ENCODE results near the gene XRCC1. TPM values are rescaled to one million over a fixed set of nuclear protein-coding genes. Genes with fewer than 3 reads are reported as not detected.
A peak's percentile ranks its signal among the peaks of the same experiment; 100 is the strongest.

The XRCC1 gene
- total and polyA plus RNA-seq, 2 experiments from 2014 or later: 26.7 to 28.0 TPM

DNA sequence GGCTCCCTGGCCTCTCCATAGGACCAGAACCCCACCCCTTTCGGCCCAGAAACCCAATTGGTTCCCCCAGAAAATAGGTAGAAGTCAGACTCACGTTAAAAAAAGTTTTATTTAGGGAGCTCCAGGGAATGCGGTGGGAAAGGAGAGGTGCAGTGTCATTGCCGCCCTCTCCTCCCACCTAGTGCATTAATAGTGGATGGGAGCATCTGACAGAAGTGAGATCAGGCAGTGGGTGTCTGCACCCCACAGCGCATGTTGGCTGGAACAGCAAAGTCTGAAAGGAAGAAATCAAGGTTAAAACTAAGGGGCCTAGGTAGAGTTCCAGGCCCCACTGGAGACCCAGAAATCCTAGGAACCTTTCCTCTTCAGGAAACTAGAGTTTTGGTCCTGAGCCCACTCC, 68.7 kb downstream of the XRCC1 start:
- TF ChIP-seq EZH2phosphoT487 (IDR thresholded peaks at IDR 0.05; ENCODE audit: insufficient read depth, low read depth) (no peak), EZH2 (IDR thresholded peaks at IDR 0.05; ENCODE audit: insufficient read depth, poor library complexity, severe bottlenecking) (no peak)
- Histone ChIP-seq H3K9me3 (ENCODE audit: low read depth) (no peaks in the 10 kb centered on the region), H3K27me3 (replicated peaks; ENCODE audit: insufficient read depth) (no peaks in the 10 kb centered on the region), H3K79me2 (ENCODE audit: insufficient read depth) (no peaks in the 10 kb centered on the region), H4K20me1 (ENCODE audit: insufficient read depth) (no peaks in the 10 kb centered on the region), H3K4me3 (no peak overlapping the region), H3F3A (ENCODE audit: insufficient read depth) (peaks cover 22% of the 10 kb centered on the region), H3K36me3 (ENCODE audit: low read depth) (peaks cover 28% of the 10 kb centered on the region; the same call in 1 of the 2 replicates), H3K9ac (no peak overlapping the region), H2AFZ (no peak overlapping the region), H3K9me2 (ENCODE audit: insufficient read depth) (no peaks in the 10 kb centered on the region), H3K4me1 (ENCODE audit: insufficient read depth) (no peaks in the 10 kb centered on the region), H3K4me2 (ENCODE audit: unreplicated experiment) (no peak overlapping the region), H3K27ac (no peak overlapping the region)
- WGBS, 2 experiments (ENCODE audit: low coverage in 1 of 2, low lambda C conversion rate in 2 of 2, missing lambda C conversion rate in 2 of 2): 75 to 88% methylated on average over 5 of the region's 5 CpGs
- in situ Hi-C loops (cut with MboI): no loop called here
- no peak for DNase-seq

DNA sequence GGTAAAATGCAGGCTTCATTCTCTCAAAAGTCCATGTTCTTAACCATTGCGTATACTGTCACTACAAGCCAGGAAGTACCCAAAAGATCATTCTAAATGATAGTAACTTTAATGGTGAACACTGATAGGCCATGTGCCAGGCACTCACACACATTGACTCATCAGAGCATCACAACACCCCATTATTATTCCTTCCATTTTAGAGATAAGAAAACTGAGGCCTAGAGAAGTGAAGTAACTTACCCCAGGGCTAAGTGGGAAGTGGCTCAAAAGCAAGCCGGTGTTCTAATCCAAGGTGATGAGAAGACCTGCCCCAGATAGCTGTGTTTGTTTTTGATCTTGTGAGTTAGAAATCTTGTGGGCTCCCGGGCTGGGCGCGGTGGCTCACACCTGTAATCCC, 69.4 kb downstream of the XRCC1 start:
- no peaks in the 10 kb centered on the region for H3K79me2 ChIP-seq (ENCODE audit: insufficient read depth)
- in situ Hi-C loops (cut with MboI): no loop called here
- H3F3A ChIP-seq (ENCODE audit: insufficient read depth): peaks cover 22% of the 10 kb centered on the region
- H3K9ac ChIP-seq: no peak overlapping the region
- H3K4me1 ChIP-seq (ENCODE audit: insufficient read depth): no peaks in the 10 kb centered on the region
- no peak overlapping the region for H3K27ac ChIP-seq
- no peak overlapping the region for H2AFZ ChIP-seq
- no peaks in the 10 kb centered on the region for H3K9me3 ChIP-seq (ENCODE audit: low read depth)
- H3K36me3 ChIP-seq (ENCODE audit: low read depth): peaks cover 24% of the 10 kb centered on the region; the same call in 1 of the 2 replicates
- H3K4me3 ChIP-seq: no peak overlapping the region
- WGBS, 2 experiments (ENCODE audit: low coverage in 1 of 2, low lambda C conversion rate in 2 of 2, missing lambda C conversion rate in 2 of 2): 98% methylated on average over 5 of the region's 5 CpGs
- H3K4me2 ChIP-seq (ENCODE audit: unreplicated experiment): no peak overlapping the region
- no peaks in the 10 kb centered on the region for H3K27me3 ChIP-seq (replicated peaks; ENCODE audit: insufficient read depth)
- no peaks in the 10 kb centered on the region for H4K20me1 ChIP-seq (ENCODE audit: insufficient read depth)
- no peak for DNase-seq
- no peaks in the 10 kb centered on the region for H3K9me2 ChIP-seq (ENCODE audit: insufficient read depth)
- TF ChIP-seq EZH2 (IDR thresholded peaks at IDR 0.05; ENCODE audit: insufficient read depth, poor library complexity, severe bottlenecking): no peak
- TF ChIP-seq EZH2phosphoT487 (IDR thresholded peaks at IDR 0.05; ENCODE audit: insufficient read depth, low read depth): no peak

DNA sequence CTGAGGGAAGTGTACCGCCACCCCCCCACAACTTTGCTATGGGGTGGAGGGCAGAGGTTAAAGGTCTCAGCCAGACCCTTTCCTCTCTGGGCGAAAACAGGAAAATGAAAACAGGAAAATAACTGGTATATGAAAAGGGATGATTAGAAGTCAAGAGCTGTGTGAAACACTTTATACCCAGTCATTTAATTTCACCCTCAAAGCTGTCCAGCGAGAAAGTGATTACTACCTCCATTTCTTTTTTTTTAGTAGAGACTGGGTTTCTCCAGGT, 70.2 kb downstream of the XRCC1 start:
- Histone ChIP-seq H4K20me1 (ENCODE audit: insufficient read depth) (no peaks in the 10 kb centered on the region), H3K4me1 (ENCODE audit: insufficient read depth) (no peaks in the 10 kb centered on the region), H3K4me3 (peak overlapping the region; percentile 73; the same call in 1 of the 2 replicates), H3K9me2 (ENCODE audit: insufficient read depth) (no peaks in the 10 kb centered on the region), H3F3A (ENCODE audit: insufficient read depth) (peaks cover 22% of the 10 kb centered on the region), H3K27ac (no peak overlapping the region), H3K9ac (no peak overlapping the region), H3K79me2 (ENCODE audit: insufficient read depth) (no peaks in the 10 kb centered on the region), H3K36me3 (ENCODE audit: low read depth) (peaks cover 18% of the 10 kb centered on the region; the same call in 1 of the 2 replicates), H2AFZ (no peak overlapping the region; the same call in 1 of the 2 replicates), H3K4me2 (ENCODE audit: unreplicated experiment) (peak overlapping the region; percentile 80), H3K27me3 (replicated peaks; ENCODE audit: insufficient read depth) (no peaks in the 10 kb centered on the region), H3K9me3 (ENCODE audit: low read depth) (no peaks in the 10 kb centered on the region)
- no peak for DNase-seq
- WGBS, 2 experiments (ENCODE audit: low coverage in 1 of 2, low lambda C conversion rate in 2 of 2, missing lambda C conversion rate in 2 of 2): 89 to 96% methylated on average over 3 of the region's 3 CpGs
- in situ Hi-C loops (cut with MboI): no loop called here
- TF ChIP-seq EZH2 (IDR thresholded peaks at IDR 0.05; ENCODE audit: insufficient read depth, poor library complexity, severe bottlenecking) (no peak), EZH2phosphoT487 (IDR thresholded peaks at IDR 0.05; ENCODE audit: insufficient read depth, low read depth) (no peak)

DNA sequence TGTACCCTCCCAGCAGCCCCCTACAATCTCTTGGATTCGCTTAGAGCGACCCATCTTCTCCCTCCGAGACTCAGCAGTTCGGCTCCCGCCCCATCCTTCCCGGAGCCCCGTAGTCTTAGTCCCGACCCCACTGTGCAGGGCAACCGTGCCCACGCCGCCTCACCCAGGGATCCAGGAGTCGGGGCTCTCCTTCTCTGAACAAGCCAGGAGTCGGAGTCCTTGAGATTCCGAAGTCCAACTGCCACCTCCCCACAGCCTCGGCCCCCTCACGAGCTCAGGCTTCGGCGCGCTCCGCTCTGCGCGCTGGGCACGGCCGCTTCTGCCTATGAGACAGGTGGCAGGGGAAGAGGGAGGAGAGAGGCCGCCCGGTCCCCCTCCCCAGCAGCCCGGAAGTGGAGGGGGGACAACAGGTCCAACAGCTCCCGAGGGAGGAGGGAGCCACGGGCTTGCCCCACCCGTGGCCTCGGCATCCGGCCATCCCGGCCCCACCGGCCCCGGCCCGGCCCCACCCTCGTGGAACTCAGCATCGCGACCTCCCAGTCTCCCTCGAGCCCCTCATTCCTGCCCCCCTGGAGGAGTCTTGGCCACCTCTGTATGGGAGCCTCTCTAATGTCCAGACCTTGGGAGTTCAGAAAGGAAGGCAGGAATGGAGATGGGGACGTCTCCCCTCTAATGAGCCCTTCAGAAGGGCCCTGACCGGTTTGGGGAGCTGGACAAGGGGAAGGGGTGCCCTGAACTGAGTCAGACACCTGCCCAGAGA, 70.7 kb downstream of the XRCC1 start, which contains the start of gene PHLDB3:
Gene PHLDB3, minus strand, starts transcription at position 321 of the 760 bp plus-strand sequence. CDS start 628 bp downstream, outside the sequence.
- H3K36me3 ChIP-seq (ENCODE audit: low read depth): peaks cover 13% of the 10 kb centered on the region; the same call in 1 of the 2 replicates
- H3K4me3 ChIP-seq: peak within 1 kb of the TSS; percentile 73
- H4K20me1 ChIP-seq (ENCODE audit: insufficient read depth): no peaks in the 10 kb centered on the region
- peak within 1 kb of the TSS; percentile 80 for H3K4me2 ChIP-seq (ENCODE audit: unreplicated experiment)
- H3F3A ChIP-seq (ENCODE audit: insufficient read depth): peaks cover 22% of the 10 kb centered on the region
- 8 to 9% methylated on average over 27 to 41 of the region's 42 CpGs for WGBS, 2 experiments (ENCODE audit: low coverage in 1 of 2, low lambda C conversion rate in 2 of 2, missing lambda C conversion rate in 2 of 2)
- H3K9me3 ChIP-seq (ENCODE audit: low read depth): no peaks in the 10 kb centered on the region
- peak within 1 kb of the TSS; percentile 30 for H3K27ac ChIP-seq
- TF ChIP-seq EZH2 (IDR thresholded peaks at IDR 0.05; ENCODE audit: insufficient read depth, poor library complexity, severe bottlenecking): no peak
- TF ChIP-seq EZH2phosphoT487 (IDR thresholded peaks at IDR 0.05; ENCODE audit: insufficient read depth, low read depth): no peak
- no peaks in the 10 kb centered on the region for H3K27me3 ChIP-seq (replicated peaks; ENCODE audit: insufficient read depth)
- in situ Hi-C loops (cut with MboI): no loop called here
- peak; percentile 59 for DNase-seq
- no peaks in the 10 kb centered on the region for H3K9me2 ChIP-seq (ENCODE audit: insufficient read depth)
- no peaks in the 10 kb centered on the region for H3K79me2 ChIP-seq (ENCODE audit: insufficient read depth)
- H2AFZ ChIP-seq: peak within 1 kb of the TSS; percentile 74
- no peaks in the 10 kb centered on the region for H3K4me1 ChIP-seq (ENCODE audit: insufficient read depth)
- H3K9ac ChIP-seq: peak within 1 kb of the TSS; percentile 70
